ENCODE results near the gene ZNF205. TPM values are rescaled to one million over a fixed set of nuclear protein-coding genes. Genes with fewer than 3 reads are reported as not detected.

Gene ZNF205
- total and polyA plus RNA-seq, 9 of the 15 experiments (the other 6 are each of a cell fraction or from before 2014, with no cell fraction given): 2.4 to 11.8 (median 5.1) TPM; not detected in 2

DNA sequence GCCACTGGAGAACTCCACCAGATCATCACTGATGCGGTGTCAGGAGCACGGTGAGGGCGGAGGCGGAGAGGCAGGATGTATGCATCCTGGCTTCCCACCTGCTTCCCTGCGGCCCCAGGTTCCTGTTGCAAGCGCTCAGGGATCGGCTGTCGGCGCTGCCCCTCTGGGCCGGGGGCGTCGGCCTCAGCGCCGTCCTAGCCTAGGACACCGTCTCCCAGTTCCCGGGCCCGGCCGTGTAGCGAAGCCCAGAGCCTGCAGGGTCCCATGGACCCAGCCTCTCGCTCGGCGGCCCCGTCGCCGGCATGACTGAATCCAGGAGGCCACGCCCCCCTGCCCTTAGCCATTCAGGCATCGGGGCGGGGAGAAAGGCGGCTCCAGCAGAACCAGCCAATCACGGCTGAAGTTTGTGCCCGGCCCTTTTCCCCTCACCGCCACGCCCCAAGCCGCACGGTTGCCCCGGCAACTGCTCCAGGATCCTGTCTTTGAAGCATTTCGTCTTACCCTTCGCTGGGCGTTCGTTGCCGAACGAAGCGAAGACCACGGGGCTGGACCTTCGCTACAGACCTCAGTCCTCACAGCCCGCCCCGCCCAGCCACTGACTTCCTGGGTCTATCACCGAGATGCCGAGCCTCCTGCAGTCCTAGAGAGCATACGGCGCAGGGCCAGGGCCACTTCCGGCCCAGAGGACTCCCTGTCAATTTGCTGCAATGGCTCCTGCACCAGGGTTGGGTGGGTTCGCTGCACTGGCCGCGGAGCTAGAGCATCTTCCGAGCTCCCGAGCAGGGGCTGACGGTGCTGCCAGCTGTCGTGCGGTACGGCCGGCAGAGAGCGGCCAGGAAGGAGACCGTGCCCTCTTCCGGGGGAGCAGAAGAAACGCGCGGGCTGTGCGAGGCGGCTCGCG lies 11.8 kb downstream of the ZNF205 start (continued):
- TF ChIP-seq TRIM25 (IDR thresholded peaks at IDR 0.05; ENCODE audit: borderline replicate concordance) (no peak), DACH1 (IDR thresholded peaks at IDR 0.05; ENCODE audit: partially characterized antibody) (no peak), TRIM28 (IDR thresholded peaks at IDR 0.05) (no peak), FOS (IDR thresholded peaks at IDR 0.05; ENCODE audit: extremely low read depth, insufficient read length) (no peak), U2AF1 (optimal IDR thresholded peaks at IDR 0.05; ENCODE audit: low read depth, low read length) (no peak), ZNF778 (CRISPR knock-in tag; IDR thresholded peaks at IDR 0.05) (no peak), E2F6 (IDR thresholded peaks at IDR 0.05; ENCODE audit: borderline replicate concordance in 1 of 2, extremely low read depth in 1 of 2, insufficient read depth in 1 of 2, insufficient read length in 1 of 2, low read depth in 1 of 2, low read length in 1 of 2, poor library complexity in 1 of 2, severe bottlenecking in 1 of 2) (peak; percentile 34 to 85), ZNF586 (CRISPR knock-in tag; conservative IDR thresholded peaks at IDR 0.05) (no peak), FUS (optimal IDR thresholded peaks at IDR 0.05; ENCODE audit: low read depth, low read length) (no peak), E2F1 (CRISPR knock-in tag; IDR thresholded peaks at IDR 0.05) (peak; percentile 74; the same call in 1 of the 2 replicates), ZNF77 (CRISPR knock-in tag; IDR thresholded peaks at IDR 0.05) (no peak), PYGO2 (tag; IDR thresholded peaks at IDR 0.05) (no peak), ZNF277 (CRISPR knock-in tag; IDR thresholded peaks at IDR 0.05; ENCODE audit: borderline replicate concordance) (no peak), ARID1B (IDR thresholded peaks at IDR 0.05) (no peak), ZNF717 (CRISPR knock-in tag; IDR thresholded peaks at IDR 0.05) (no peak), SMAD1 (IDR thresholded peaks at IDR 0.05; ENCODE audit: low read depth, low read length, partially characterized antibody) (no peak), ATF4 (CRISPR knock-in tag; IDR thresholded peaks at IDR 0.05) (no peak), MAFK (IDR thresholded peaks at IDR 0.05; ENCODE audit: low read length) (no peak)
- TF ChIP-seq, protein P1, sequence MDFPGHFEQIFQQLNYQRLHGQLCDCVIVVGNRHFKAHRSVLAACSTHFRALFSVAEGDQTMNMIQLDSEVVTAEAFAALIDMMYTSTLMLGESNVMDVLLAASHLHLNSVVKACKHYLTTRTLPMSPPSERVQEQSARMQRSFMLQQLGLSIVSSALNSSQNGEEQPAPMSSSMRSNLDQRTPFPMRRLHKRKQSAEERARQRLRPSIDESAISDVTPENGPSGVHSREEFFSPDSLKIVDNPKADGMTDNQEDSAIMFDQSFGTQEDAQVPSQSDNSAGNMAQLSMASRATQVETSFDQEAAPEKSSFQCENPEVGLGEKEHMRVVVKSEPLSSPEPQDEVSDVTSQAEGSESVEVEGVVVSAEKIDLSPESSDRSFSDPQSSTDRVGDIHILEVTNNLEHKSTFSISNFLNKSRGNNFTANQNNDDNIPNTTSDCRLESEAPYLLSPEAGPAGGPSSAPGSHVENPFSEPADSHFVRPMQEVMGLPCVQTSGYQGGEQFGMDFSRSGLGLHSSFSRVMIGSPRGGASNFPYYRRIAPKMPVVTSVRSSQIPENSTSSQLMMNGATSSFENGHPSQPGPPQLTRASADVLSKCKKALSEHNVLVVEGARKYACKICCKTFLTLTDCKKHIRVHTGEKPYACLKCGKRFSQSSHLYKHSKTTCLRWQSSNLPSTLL (IDR thresholded peaks at IDR 0.05): no peak
